Adrenal gland (tissue), 5 donors: ENCODE measurements around the gene MAGI1.

Experiments used
- POLR2A ChIP-seq, 2 donors: fragments of 450-650 bp; IDR thresholded peaks; one replicate each; pipeline ENCODE4 v1.6.1; 2017; ENCODE audit warnings: antibody characterized with exemption in 2 of 2, mild to moderate bottlenecking in 2 of 2, moderate library complexity in 1 of 2
- TF ChIP-seq, protein P1 (sequence below), 6 experiments: fragments of 450-650 bp in 4 of 6; fragments of 200-600 bp in 2 of 6; sonication (generic) in 1 of 6; IDR thresholded peaks; 1 replicate in 5 of 6; 2 replicates in 1 of 6; pipeline versions ENCODE4 v1.5.1 to v1.8.0; 2016 to 2021; ENCODE audit warnings: antibody characterized with exemption in 6 of 6, mild to moderate bottlenecking in 2 of 6, moderate library complexity in 1 of 6
- donor health status: DM: no; HTN: no; CAD: no.

DNA sequence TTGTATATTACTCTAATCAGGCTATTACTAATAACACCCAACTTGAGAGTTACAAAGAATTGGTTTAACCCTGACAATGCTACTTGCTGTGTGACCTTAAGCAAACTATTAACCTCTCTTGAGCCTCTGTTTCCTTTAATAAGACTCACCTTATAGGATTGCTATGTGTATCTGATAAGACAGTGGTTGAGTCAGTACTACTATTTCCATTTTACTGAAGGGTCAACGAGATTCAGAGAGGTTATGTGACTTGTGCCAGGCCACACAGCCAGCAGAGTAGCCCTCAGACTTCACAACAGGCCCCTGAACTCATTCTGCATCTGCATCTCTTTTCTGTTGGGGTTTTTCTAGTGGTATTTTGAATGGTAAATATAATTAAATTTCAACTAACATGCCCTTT is 420.1 kb downstream of the MAGI1 start:
- TF ChIP-seq, protein P1, sequence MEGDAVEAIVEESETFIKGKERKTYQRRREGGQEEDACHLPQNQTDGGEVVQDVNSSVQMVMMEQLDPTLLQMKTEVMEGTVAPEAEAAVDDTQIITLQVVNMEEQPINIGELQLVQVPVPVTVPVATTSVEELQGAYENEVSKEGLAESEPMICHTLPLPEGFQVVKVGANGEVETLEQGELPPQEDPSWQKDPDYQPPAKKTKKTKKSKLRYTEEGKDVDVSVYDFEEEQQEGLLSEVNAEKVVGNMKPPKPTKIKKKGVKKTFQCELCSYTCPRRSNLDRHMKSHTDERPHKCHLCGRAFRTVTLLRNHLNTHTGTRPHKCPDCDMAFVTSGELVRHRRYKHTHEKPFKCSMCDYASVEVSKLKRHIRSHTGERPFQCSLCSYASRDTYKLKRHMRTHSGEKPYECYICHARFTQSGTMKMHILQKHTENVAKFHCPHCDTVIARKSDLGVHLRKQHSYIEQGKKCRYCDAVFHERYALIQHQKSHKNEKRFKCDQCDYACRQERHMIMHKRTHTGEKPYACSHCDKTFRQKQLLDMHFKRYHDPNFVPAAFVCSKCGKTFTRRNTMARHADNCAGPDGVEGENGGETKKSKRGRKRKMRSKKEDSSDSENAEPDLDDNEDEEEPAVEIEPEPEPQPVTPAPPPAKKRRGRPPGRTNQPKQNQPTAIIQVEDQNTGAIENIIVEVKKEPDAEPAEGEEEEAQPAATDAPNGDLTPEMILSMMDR (IDR thresholded peaks at IDR 0.05), result no peak
- TF ChIP-seq POLR2A (IDR thresholded peaks at IDR 0.05), result no peak
